ENCODE data around the gene PARM1.

DNA sequence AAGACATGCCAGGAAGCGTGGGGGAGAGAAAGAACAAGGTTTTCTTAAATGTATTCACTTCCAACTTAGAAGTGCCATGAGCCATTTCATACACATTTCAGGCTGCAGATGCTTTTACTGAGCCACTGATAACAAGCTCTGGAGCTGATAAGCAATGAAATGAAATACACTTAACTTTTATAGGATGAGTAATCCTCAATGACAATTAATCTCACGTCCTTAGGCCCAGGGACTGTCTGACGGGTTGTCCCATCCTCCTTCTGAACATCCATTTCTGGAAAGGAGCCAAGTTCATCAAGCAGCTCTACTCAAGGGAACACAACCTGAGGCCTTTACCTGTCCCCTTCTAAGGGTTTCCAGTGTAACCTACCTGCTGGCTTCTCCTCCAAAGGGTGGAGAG is 121.2 kb downstream of the PARM1 start:
- no peak for TF ChIP-seq CTCF (IDR thresholded peaks at IDR 0.05)
- no peak for TF ChIP-seq POLR2A (IDR thresholded peaks at IDR 0.05)

All from adrenal gland (tissue), 5 donors.